OCI-LY1 (cell line): ENCODE data around the gene PTCD1.
A peak's percentile ranks its signal among the peaks of the same experiment; 100 is the strongest.

Source experiments
- H2AFZ ChIP-seq: fragments of 200-600 bp; sonication (generic), shearing (Covaris generic); 2 replicates; pipeline ENCODE4 v1.6.0; 2014; ENCODE audit warnings: antibody characterized with exemption, mild to moderate bottlenecking, low read length
- H3F3A ChIP-seq: fragments of 200-600 bp; sonication (generic), shearing (Covaris generic); 2 replicates; pipeline ENCODE4 v1.6.0; 2014; ENCODE audit warnings: mild to moderate bottlenecking, antibody characterized with exemption, low read length, moderate library complexity; ENCODE audit not compliant: insufficient read depth
- H3K27ac ChIP-seq: fragments of 200-600 bp; sonication (generic); 2 replicates; pipeline ENCODE4 v1.5.1; 2014; ENCODE audit warnings: low read length, mixed run types, mild to moderate bottlenecking, low read depth; ENCODE audit not compliant: poor library complexity, severe bottlenecking
- H3K27me3 ChIP-seq: fragments of 200-600 bp; sonication (generic); 2 replicates; pipeline ENCODE4 v1.6.0; 2014; ENCODE audit warnings: antibody characterized with exemption, mild to moderate bottlenecking, low read length, moderate library complexity; ENCODE audit not compliant: insufficient read depth
- H3K36me3 ChIP-seq: fragments of 200-600 bp; sonication (generic); 2 replicates; pipeline ENCODE4 v1.6.1; 2014; ENCODE audit warnings: mild to moderate bottlenecking, antibody characterized with exemption, low read length, moderate library complexity, mixed read lengths; ENCODE audit not compliant: insufficient read depth
- H3K4me1 ChIP-seq: fragments of 200-600 bp; sonication (generic); 2 replicates; pipeline ENCODE4 v1.5.1; 2014; ENCODE audit warnings: mild to moderate bottlenecking, low read length, moderate library complexity; ENCODE audit not compliant: insufficient read depth, severe bottlenecking
- H3K4me2 ChIP-seq: fragments of 200-600 bp; sonication (generic), shearing (Covaris generic); 2 replicates; pipeline ENCODE4 v1.6.1; 2014; ENCODE audit warnings: low read length
- H3K4me3 ChIP-seq: fragments of 200-600 bp; sonication (generic); 2 replicates; pipeline ENCODE4 v1.5.1; 2014; ENCODE audit warnings: low read length, low read depth, mild to moderate bottlenecking, mixed read lengths; ENCODE audit not compliant: poor library complexity, severe bottlenecking
- H3K79me2 ChIP-seq: fragments of 200-600 bp; shearing (Covaris generic); 2 replicates; pipeline ENCODE4 v1.6.1; 2016; ENCODE audit warnings: mixed run types, low read length, mixed read lengths; ENCODE audit not compliant: insufficient read depth
- H3K9ac ChIP-seq: fragments of 200-600 bp; sonication (generic), shearing (Covaris generic); 2 replicates; pipeline ENCODE4 v1.6.1; 2014; ENCODE audit warnings: mild to moderate bottlenecking, low read length, mixed read lengths
- H3K9me2 ChIP-seq: fragments of 200-600 bp; sonication (generic), shearing (Covaris generic); 2 replicates; pipeline ENCODE4 v1.6.1; 2014; ENCODE audit warnings: low read depth, mild to moderate bottlenecking, low read length, mixed read lengths
- H3K9me3 ChIP-seq: fragments of 200-600 bp; shearing (Covaris generic); 2 replicates; pipeline ENCODE4 v1.6.1; 2014; ENCODE audit warnings: low read length, mixed read lengths
- H4K20me1 ChIP-seq: fragments of 200-600 bp; sonication (generic), shearing (Covaris generic); 2 replicates; pipeline ENCODE4 v1.6.0; 2016; ENCODE audit warnings: mild to moderate bottlenecking, low read length; ENCODE audit not compliant: insufficient read depth
- EZH2 ChIP-seq: fragments of 200-600 bp; sonication (generic), shearing (Covaris generic); IDR thresholded peaks from 2 replicates; pipeline ENCODE4 v1.8.0; 2017; ENCODE audit warnings: borderline replicate concordance, mixed run types, mild to moderate bottlenecking, antibody characterized with exemption, low read length, moderate library complexity, mixed read lengths
- TF ChIP-seq, protein P1 (sequence below): fragments of 200-600 bp; sonication (generic), shearing (Covaris generic); IDR thresholded peaks from 2 replicates; pipeline ENCODE4 v1.5.1; 2017; ENCODE audit warnings: mild to moderate bottlenecking, antibody characterized with exemption, low read length, moderate library complexity, mixed read lengths

The PTCD1 gene

DNA sequence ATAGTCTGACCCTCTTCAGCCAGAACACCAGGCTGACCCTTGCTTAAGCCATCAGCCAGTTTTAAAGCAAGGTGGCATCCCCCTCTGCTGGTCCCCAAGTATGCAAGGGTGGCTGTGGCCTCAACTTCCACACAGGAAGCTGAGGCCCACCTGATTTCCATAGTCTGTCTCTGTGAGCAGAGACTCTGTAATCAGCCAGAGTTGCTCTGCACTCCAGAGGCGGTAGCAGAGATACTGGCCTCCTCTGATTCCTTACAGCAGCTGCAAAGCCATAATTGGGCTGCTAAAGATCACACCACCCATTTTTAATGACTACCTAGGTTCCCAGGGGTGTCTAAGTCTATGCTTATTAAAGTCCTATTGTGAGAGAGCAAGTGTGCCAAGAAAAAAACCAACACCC lies 32.0 kb downstream of the PTCD1 start:
- peak overlapping the region; percentile 79 for H3K4me2 ChIP-seq
- H3K4me1 ChIP-seq = peaks cover 32% of the 10 kb centered on the region
- H3K36me3 ChIP-seq = peaks cover 49% of the 10 kb centered on the region
- H3K27me3 ChIP-seq = no peaks in the 10 kb centered on the region
- TF ChIP-seq, protein P1, sequence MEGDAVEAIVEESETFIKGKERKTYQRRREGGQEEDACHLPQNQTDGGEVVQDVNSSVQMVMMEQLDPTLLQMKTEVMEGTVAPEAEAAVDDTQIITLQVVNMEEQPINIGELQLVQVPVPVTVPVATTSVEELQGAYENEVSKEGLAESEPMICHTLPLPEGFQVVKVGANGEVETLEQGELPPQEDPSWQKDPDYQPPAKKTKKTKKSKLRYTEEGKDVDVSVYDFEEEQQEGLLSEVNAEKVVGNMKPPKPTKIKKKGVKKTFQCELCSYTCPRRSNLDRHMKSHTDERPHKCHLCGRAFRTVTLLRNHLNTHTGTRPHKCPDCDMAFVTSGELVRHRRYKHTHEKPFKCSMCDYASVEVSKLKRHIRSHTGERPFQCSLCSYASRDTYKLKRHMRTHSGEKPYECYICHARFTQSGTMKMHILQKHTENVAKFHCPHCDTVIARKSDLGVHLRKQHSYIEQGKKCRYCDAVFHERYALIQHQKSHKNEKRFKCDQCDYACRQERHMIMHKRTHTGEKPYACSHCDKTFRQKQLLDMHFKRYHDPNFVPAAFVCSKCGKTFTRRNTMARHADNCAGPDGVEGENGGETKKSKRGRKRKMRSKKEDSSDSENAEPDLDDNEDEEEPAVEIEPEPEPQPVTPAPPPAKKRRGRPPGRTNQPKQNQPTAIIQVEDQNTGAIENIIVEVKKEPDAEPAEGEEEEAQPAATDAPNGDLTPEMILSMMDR = peak; percentile 38; the same call in 1 of the 2 replicates
- TF ChIP-seq EZH2 = no peak
- no peaks in the 10 kb centered on the region for H4K20me1 ChIP-seq
- no peak overlapping the region for H2AFZ ChIP-seq
- peak overlapping the region; percentile 86 for H3K9ac ChIP-seq
- no peaks in the 10 kb centered on the region for H3F3A ChIP-seq
- peak overlapping the region; percentile 79 for H3K4me3 ChIP-seq
- no peaks in the 10 kb centered on the region for H3K9me3 ChIP-seq
- peak overlapping the region; percentile 39 for H3K27ac ChIP-seq
- peaks cover 52% of the 10 kb centered on the region for H3K79me2 ChIP-seq
- H3K9me2 ChIP-seq = no peaks in the 10 kb centered on the region

GRCh38 chr7:99404977-99405320 lies 33.6 kb downstream of the PTCD1 start:
- Histone ChIP-seq H3K9me3 (no peaks in the 10 kb centered on the region), H3K36me3 (peaks cover 49% of the 10 kb centered on the region), H3K9ac (no peak overlapping the region), H3K4me2 (no peak overlapping the region), H3K27ac (no peak overlapping the region), H3K27me3 (no peaks in the 10 kb centered on the region), H2AFZ (no peak overlapping the region), H3K79me2 (peaks cover 41% of the 10 kb centered on the region), H3K4me1 (peaks cover 21% of the 10 kb centered on the region), H3F3A (no peaks in the 10 kb centered on the region), H3K4me3 (no peak overlapping the region), H4K20me1 (no peaks in the 10 kb centered on the region), H3K9me2 (no peaks in the 10 kb centered on the region)
- TF ChIP-seq, protein P1 = no peak
- no peak for TF ChIP-seq EZH2

- Histone ChIP-seq H3K9me2 (no peaks in the 10 kb centered on the region), H3K4me1 (peaks cover 16% of the 10 kb centered on the region), H4K20me1 (no peaks in the 10 kb centered on the region), H3K27ac (no peak overlapping the region), H3K27me3 (no peaks in the 10 kb centered on the region), H2AFZ (no peak overlapping the region), H3K9me3 (no peaks in the 10 kb centered on the region), H3K4me3 (no peak overlapping the region), H3K36me3 (peaks cover 55% of the 10 kb centered on the region), H3F3A (no peaks in the 10 kb centered on the region), H3K79me2 (peaks cover 36% of the 10 kb centered on the region), H3K4me2 (no peak overlapping the region), H3K9ac (no peak overlapping the region)
- TF ChIP-seq, protein P1 = no peak
- TF ChIP-seq EZH2 = no peak
Observed at GRCh38 chr7:99404235-99404976, 34.2 kb downstream of the PTCD1 start.
